Vagina (tissue), 2 donors: ENCODE measurements around the gene RFLNA.

ENCODE experiments used
- POLR2A ChIP-seq, 2 donors: fragments of 450-650 bp; IDR thresholded peaks; one replicate each; pipeline ENCODE4 v1.6.1; 2017; ENCODE audit warnings: antibody characterized with exemption in 2 of 2, mild to moderate bottlenecking in 2 of 2, moderate library complexity in 2 of 2
- TF ChIP-seq, protein P1 (sequence below), 3 experiments: fragments of 450-650 bp in 2 of 3; fragments of 200-600 bp in 1 of 3; sonication (generic) in 1 of 3; IDR thresholded peaks; one replicate each; pipeline ENCODE4 v1.5.1; 2017 to 2019; ENCODE audit warnings: antibody characterized with exemption in 3 of 3, mild to moderate bottlenecking in 2 of 3, moderate library complexity in 2 of 3

DNA sequence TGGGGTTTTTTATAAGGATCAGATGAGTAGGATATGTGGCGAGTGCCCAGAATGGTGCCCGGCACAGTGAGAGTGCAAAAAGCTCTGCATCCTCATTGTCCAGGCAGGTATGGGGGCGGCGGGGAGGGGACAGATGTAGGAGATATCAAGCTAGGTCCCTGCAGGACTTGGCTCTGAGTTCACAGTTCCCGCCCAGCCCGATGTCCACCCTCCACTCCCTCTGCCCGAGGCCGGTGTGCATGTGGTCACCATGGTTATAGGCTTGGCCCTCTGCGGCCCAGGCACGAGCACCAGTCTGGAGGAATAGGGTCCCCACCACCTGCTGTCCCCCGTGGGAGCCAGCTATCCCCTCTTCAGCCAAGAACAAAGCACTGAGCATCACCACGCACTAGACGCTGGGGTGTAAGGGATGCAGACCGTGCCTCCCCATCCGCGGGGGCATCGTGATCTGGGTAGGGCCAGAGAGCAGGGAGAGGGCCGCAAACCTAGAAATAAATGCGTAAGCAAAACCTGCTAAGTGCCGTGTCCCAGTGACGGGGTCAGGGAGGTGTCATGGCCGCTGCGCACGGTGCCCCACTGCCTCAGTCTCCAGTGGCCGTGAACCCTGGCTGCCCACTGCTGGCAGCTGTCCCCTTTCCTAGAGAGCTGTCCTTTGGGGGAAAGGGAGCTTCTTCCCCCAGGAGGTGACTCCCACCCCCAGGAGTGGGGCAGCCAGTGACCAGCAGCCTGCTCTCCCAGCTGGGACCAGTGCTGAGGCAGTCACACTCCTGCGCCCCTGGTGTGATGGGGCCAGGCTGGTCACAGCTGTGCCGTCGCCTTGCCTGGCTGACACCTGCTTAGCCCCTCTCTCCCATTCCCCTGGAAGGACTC, 12.0 kb downstream of the RFLNA start:
- TF ChIP-seq, protein P1, sequence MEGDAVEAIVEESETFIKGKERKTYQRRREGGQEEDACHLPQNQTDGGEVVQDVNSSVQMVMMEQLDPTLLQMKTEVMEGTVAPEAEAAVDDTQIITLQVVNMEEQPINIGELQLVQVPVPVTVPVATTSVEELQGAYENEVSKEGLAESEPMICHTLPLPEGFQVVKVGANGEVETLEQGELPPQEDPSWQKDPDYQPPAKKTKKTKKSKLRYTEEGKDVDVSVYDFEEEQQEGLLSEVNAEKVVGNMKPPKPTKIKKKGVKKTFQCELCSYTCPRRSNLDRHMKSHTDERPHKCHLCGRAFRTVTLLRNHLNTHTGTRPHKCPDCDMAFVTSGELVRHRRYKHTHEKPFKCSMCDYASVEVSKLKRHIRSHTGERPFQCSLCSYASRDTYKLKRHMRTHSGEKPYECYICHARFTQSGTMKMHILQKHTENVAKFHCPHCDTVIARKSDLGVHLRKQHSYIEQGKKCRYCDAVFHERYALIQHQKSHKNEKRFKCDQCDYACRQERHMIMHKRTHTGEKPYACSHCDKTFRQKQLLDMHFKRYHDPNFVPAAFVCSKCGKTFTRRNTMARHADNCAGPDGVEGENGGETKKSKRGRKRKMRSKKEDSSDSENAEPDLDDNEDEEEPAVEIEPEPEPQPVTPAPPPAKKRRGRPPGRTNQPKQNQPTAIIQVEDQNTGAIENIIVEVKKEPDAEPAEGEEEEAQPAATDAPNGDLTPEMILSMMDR (IDR thresholded peaks at IDR 0.05) = no peak
- no peak for TF ChIP-seq POLR2A (IDR thresholded peaks at IDR 0.05)
